22Rv1 (cell line): ENCODE results near the gene SLCO3A1.

Experiments
- ZFX ChIP-seq: fragments of 450-650 bp; IDR thresholded peaks from 2 replicates; pipeline ENCODE4 v1.6.1; 2017; ENCODE audit warnings: antibody characterized with exemption, borderline replicate concordance
- TF ChIP-seq, protein P1 (sequence below): fragments of 450-650 bp; IDR thresholded peaks from 2 replicates; pipeline ENCODE4 v1.5.1; 2017; ENCODE audit warnings: mild to moderate bottlenecking

DNA sequence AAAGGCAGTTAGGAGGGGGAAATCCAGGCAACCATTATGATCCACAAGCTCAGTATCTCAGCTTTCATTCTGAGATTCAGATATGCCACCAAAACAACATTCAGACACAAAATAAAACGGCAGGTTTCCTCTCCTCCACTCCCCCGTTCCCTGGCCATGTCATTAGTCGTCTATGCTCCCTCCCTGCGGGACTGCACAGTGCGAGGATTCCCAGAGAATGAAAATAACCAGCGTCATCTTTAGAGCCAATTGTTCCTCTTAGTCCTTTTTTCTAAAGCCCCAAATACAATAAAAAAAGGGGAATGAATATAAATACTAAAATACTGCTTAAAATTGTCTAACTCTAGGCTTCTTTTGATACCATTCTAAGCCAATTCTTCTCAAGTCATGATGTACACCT, 7.8 kb upstream of the SLCO3A1 start:
- TF ChIP-seq, protein P1, sequence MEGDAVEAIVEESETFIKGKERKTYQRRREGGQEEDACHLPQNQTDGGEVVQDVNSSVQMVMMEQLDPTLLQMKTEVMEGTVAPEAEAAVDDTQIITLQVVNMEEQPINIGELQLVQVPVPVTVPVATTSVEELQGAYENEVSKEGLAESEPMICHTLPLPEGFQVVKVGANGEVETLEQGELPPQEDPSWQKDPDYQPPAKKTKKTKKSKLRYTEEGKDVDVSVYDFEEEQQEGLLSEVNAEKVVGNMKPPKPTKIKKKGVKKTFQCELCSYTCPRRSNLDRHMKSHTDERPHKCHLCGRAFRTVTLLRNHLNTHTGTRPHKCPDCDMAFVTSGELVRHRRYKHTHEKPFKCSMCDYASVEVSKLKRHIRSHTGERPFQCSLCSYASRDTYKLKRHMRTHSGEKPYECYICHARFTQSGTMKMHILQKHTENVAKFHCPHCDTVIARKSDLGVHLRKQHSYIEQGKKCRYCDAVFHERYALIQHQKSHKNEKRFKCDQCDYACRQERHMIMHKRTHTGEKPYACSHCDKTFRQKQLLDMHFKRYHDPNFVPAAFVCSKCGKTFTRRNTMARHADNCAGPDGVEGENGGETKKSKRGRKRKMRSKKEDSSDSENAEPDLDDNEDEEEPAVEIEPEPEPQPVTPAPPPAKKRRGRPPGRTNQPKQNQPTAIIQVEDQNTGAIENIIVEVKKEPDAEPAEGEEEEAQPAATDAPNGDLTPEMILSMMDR, result no peak
- TF ChIP-seq ZFX, result no peak
